Activated naive CD4-positive, alpha-beta T cell treated with anti-CD3 and anti-CD28 coated beads, Interleukin-2, amount 50 U/mL, for 72 hours (primary cell): ENCODE results near the gene EXOC6. TPM values are rescaled to one million over a fixed set of nuclear protein-coding genes. Genes with fewer than 3 reads are reported as not detected.
A peak's percentile ranks its signal among the peaks of the same experiment; 100 is the strongest.
"Not testable (repeated sequence)": the region's sequence is repeated elsewhere in the genome, so short reads cannot be mapped to it uniquely, and the experiment has no call there.

Experiments
- ATAC-seq, 2 donors: fragments of 150-1000 bp; cut with Tn5 transposase; 2 replicates each; pipeline ENCODE4 v1.10.0; 2021; ENCODE audit warnings: mild to moderate bottlenecking in 2 of 2, moderate library complexity in 2 of 2
- DNase-seq, 2 donors: peaks; one replicate each; pipeline ENCODE4 v3.0.0; 2021 to 2022; ENCODE audit warnings: low spot score in 2 of 2
- H3K27ac Mint-ChIP-seq, 2 donors: one replicate each; pipeline ENCODE4 v1.8.0; 2022; ENCODE audit warnings: mild to moderate bottlenecking in 2 of 2, mixed read lengths in 2 of 2
- H3K36me3 Mint-ChIP-seq, 2 donors: one replicate each; pipeline ENCODE4 v1.8.0; 2022; ENCODE audit warnings: mixed read lengths in 2 of 2
- H3K9me3 Mint-ChIP-seq, 2 donors: one replicate each; pipeline ENCODE4 v1.8.0; 2022; ENCODE audit warnings: mixed read lengths in 2 of 2
- total RNA-seq, 2 donors: library from RNA; stranded (reverse); gene quantifications; one replicate each; pipeline ENCODE4 v1.2.3, GENCODE V29; 2022

The EXOC6 gene
- total RNA-seq, 2 donors from 2014 or later = 12.1 to 17.6 TPM

- peaks cover 0 to 17% of the 10 kb centered on the region in 2 donors for H3K36me3 Mint-ChIP-seq
- H3K27ac Mint-ChIP-seq = peak overlapping the region in 1 of 2 donors; percentile 1
- peaks cover 0 to 8% of the 10 kb centered on the region in 2 donors for H3K9me3 Mint-ChIP-seq
- ATAC-seq (no peak), DNase-seq (no peak)
Observed at GRCh38 chr10:92946491-92946890, 98.2 kb downstream of the EXOC6 start.

- peaks cover 0 to 10% of the 10 kb centered on the region in 2 donors for H3K36me3 Mint-ChIP-seq
- H3K27ac Mint-ChIP-seq, H3K9me3 Mint-ChIP-seq, DNase-seq, ATAC-seq: not testable (repeated sequence)
Observed at GRCh38 chr10:92952573-92952972, 104.3 kb downstream of the EXOC6 start.

- Mint-ChIP-seq H3K36me3 (no peaks in the 10 kb centered on the region), H3K27ac (no peak overlapping the region)
- no peak for ATAC-seq
Observed at GRCh38 chr10:92957223-92958010, 109.1 kb downstream of the EXOC6 start.

GRCh38 chr10:92961638-92962037 lies 113.3 kb downstream of the EXOC6 start:
- DNase-seq (no peak), ATAC-seq (no peak)
- Mint-ChIP-seq H3K27ac (no peak overlapping the region), H3K9me3 (no peaks in the 10 kb centered on the region), H3K36me3 (no peaks in the 10 kb centered on the region)

More at GRCh38 chr10:92957223-92958010, 109.1 kb downstream of the EXOC6 start:
- no peaks in the 10 kb centered on the region for H3K9me3 Mint-ChIP-seq
- no peak for DNase-seq

GRCh38 chr10:92965314-92965713 lies 117.0 kb downstream of the EXOC6 start:
- Mint-ChIP-seq H3K9me3 (no peaks in the 10 kb centered on the region), H3K36me3 (peaks cover 0 to 4% of the 10 kb centered on the region in 2 donors), H3K27ac (no peak overlapping the region)
- DNase-seq = peak in 1 of 2 donors; percentile 19
- ATAC-seq = no peak

- DNase-seq = no peak
- Mint-ChIP-seq H3K36me3 (peaks cover 8 to 10% of the 10 kb centered on the region in 2 donors), H3K27ac (no peak overlapping the region), H3K9me3 (no peaks in the 10 kb centered on the region)
- ATAC-seq = no peak
Observed at GRCh38 chr10:92967641-92968040, 119.3 kb downstream of the EXOC6 start.

GRCh38 chr10:92969151-92969550 lies 120.8 kb downstream of the EXOC6 start:
- Mint-ChIP-seq H3K9me3 (peaks cover 0 to 6% of the 10 kb centered on the region in 2 donors), H3K36me3 (peaks cover 10 to 14% of the 10 kb centered on the region in 2 donors), H3K27ac (no peak overlapping the region)
- DNase-seq = no peak
- no peak for ATAC-seq

GRCh38 chr10:92970301-92971070 lies 122.2 kb downstream of the EXOC6 start:
- H3K36me3 Mint-ChIP-seq = peaks cover 10 to 14% of the 10 kb centered on the region in 2 donors
- no peak overlapping the region for H3K27ac Mint-ChIP-seq
- DNase-seq (no peak), ATAC-seq (no peak)
- peaks cover 0 to 6% of the 10 kb centered on the region in 2 donors for H3K9me3 Mint-ChIP-seq

GRCh38 chr10:92972066-92972870 lies 123.9 kb downstream of the EXOC6 start:
- peaks cover 0 to 6% of the 10 kb centered on the region in 2 donors for H3K9me3 Mint-ChIP-seq

GRCh38 chr10:92972886-92973285 lies 124.6 kb downstream of the EXOC6 start:
- peaks cover 10 to 14% of the 10 kb centered on the region in 2 donors for H3K36me3 Mint-ChIP-seq
- ATAC-seq (no peak), DNase-seq (no peak)
- H3K27ac Mint-ChIP-seq = no peak overlapping the region
- peaks cover 0 to 6% of the 10 kb centered on the region in 2 donors for H3K9me3 Mint-ChIP-seq

More at GRCh38 chr10:92972066-92972870, 123.9 kb downstream of the EXOC6 start:
- Mint-ChIP-seq H3K27ac (peak overlapping the region in 1 of 2 donors; percentile 12), H3K36me3 (peaks cover 10 to 14% of the 10 kb centered on the region in 2 donors)
- ATAC-seq (peak; percentile 36 to 55), DNase-seq (no peak)

GRCh38 chr10:92976278-92976677 lies 128.0 kb downstream of the EXOC6 start:
- H3K36me3 Mint-ChIP-seq = peaks cover 6 to 14% of the 10 kb centered on the region in 2 donors
- H3K27ac Mint-ChIP-seq, H3K9me3 Mint-ChIP-seq, ATAC-seq, DNase-seq: not testable (repeated sequence)

GRCh38 chr10:92989250-92989649 lies 140.9 kb downstream of the EXOC6 start:
- H3K27ac Mint-ChIP-seq = no peak overlapping the region
- H3K36me3 Mint-ChIP-seq = peaks cover 0 to 18% of the 10 kb centered on the region in 2 donors
- peaks cover 0 to 10% of the 10 kb centered on the region in 2 donors for H3K9me3 Mint-ChIP-seq
- no peak for DNase-seq
- ATAC-seq = peak in 1 of 2 donors; percentile 57

GRCh38 chr10:92990615-92991014 lies 142.3 kb downstream of the EXOC6 start:
- peak in 1 of 2 donors; percentile 42 for DNase-seq
- peak; percentile 49 to 88 for ATAC-seq
- Mint-ChIP-seq H3K27ac (peak overlapping the region; percentile 49 to 91), H3K9me3 (peaks cover 0 to 4% of the 10 kb centered on the region in 2 donors), H3K36me3 (peaks cover 0 to 9% of the 10 kb centered on the region in 2 donors)

GRCh38 chr10:92991513-92991912 lies 143.2 kb downstream of the EXOC6 start:
- ATAC-seq (no peak), DNase-seq (no peak)
- Mint-ChIP-seq H3K9me3 (peaks cover 0 to 4% of the 10 kb centered on the region in 2 donors), H3K36me3 (peaks cover 0 to 8% of the 10 kb centered on the region in 2 donors), H3K27ac (peak overlapping the region; percentile 49 to 91)

GRCh38 chr10:92993699-92994272 lies 145.5 kb downstream of the EXOC6 start:
- Mint-ChIP-seq H3K9me3 (peaks cover 0 to 4% of the 10 kb centered on the region in 2 donors), H3K36me3 (peaks cover 0 to 8% of the 10 kb centered on the region in 2 donors), H3K27ac (no peak overlapping the region)
- ATAC-seq = peak in 1 of 2 donors; percentile 32
- DNase-seq = no peak

GRCh38 chr10:92995509-92995908 lies 147.2 kb downstream of the EXOC6 start:
- H3K36me3 Mint-ChIP-seq = peaks cover 0 to 8% of the 10 kb centered on the region in 2 donors
- no peak overlapping the region for H3K27ac Mint-ChIP-seq
- ATAC-seq (no peak), DNase-seq (no peak)
- peaks cover 0 to 4% of the 10 kb centered on the region in 2 donors for H3K9me3 Mint-ChIP-seq
